HL-60 (cell line): ENCODE measurements around the gene CCDC24.

Experiments
- GABPA ChIP-seq: IDR thresholded peaks from 2 replicates; pipeline ENCODE4 v1.6.1; 2012; ENCODE audit warnings: low read depth
- POLR2AphosphoS5 ChIP-seq: IDR thresholded peaks from 2 replicates; pipeline ENCODE4 v1.6.1; 2012; ENCODE audit warnings: low read depth
- SPI1 ChIP-seq: IDR thresholded peaks from 2 replicates; pipeline ENCODE4 v1.6.1; 2012; ENCODE audit warnings: low read depth, mild to moderate bottlenecking, borderline replicate concordance
- TF ChIP-seq, protein P1 (sequence below): IDR thresholded peaks from one replicate; pipeline ENCODE4 v1.5.1; 2011; ENCODE audit warnings: low read length, control low read depth, inconsistent platforms; ENCODE audit not compliant: insufficient read depth
- TF ChIP-seq, protein P2 (sequence below): IDR thresholded peaks from 2 replicates; pipeline ENCODE4 v1.6.1; 2012; ENCODE audit warnings: low read depth; ENCODE audit not compliant: insufficient replicate concordance

DNA sequence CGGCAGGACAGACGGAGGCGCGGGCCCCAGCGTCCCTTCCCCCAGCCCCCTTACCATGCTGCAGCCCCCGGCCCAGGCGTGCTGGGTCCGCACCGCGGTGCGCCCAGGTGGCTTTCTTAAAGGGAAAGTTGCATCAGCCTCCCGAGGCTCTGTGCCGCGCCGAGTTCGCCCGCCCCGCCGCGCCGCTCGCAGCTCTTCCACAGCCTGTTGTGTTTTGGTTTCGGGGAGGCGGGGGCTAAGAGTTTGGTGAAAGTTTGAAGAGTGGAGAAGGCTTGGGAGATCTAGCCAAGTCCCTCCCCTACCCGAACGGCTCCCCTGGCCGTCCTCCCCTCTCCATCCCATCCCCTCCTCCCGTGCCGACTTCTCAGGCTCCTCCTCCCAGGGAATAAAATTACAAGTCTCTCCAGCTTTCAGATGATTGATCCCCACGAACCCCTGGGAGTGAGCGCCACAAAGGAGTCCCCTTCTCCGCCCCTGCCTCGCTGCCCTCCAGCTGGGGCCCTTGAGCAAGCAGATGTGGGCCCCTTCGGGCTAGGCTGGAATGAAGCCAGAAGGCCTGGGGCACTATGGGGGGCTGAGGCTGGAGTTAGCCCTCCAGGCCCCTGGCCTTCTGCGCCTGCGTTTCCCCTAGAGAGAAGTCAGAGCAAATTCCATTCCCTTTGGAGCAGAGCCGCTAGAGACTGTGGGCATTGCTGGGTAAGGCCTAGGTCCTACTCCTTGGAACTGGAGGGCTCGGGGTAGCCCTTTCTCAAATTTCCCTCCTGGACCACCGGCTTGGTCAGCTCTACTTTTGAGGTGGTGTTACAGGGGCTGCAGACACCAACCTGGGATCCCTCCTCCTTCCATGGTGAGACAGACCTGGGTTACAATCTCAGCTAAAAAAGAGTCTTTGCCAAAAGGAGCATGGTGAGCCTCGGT lies 40.1 kb downstream of the CCDC24 start, which contains the start of gene SLC6A9:
- TF ChIP-seq, protein P1, sequence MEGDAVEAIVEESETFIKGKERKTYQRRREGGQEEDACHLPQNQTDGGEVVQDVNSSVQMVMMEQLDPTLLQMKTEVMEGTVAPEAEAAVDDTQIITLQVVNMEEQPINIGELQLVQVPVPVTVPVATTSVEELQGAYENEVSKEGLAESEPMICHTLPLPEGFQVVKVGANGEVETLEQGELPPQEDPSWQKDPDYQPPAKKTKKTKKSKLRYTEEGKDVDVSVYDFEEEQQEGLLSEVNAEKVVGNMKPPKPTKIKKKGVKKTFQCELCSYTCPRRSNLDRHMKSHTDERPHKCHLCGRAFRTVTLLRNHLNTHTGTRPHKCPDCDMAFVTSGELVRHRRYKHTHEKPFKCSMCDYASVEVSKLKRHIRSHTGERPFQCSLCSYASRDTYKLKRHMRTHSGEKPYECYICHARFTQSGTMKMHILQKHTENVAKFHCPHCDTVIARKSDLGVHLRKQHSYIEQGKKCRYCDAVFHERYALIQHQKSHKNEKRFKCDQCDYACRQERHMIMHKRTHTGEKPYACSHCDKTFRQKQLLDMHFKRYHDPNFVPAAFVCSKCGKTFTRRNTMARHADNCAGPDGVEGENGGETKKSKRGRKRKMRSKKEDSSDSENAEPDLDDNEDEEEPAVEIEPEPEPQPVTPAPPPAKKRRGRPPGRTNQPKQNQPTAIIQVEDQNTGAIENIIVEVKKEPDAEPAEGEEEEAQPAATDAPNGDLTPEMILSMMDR, result no peak
- TF ChIP-seq POLR2AphosphoS5 (no peak), SPI1 (no peak), GABPA (no peak)
- TF ChIP-seq, protein P2, sequence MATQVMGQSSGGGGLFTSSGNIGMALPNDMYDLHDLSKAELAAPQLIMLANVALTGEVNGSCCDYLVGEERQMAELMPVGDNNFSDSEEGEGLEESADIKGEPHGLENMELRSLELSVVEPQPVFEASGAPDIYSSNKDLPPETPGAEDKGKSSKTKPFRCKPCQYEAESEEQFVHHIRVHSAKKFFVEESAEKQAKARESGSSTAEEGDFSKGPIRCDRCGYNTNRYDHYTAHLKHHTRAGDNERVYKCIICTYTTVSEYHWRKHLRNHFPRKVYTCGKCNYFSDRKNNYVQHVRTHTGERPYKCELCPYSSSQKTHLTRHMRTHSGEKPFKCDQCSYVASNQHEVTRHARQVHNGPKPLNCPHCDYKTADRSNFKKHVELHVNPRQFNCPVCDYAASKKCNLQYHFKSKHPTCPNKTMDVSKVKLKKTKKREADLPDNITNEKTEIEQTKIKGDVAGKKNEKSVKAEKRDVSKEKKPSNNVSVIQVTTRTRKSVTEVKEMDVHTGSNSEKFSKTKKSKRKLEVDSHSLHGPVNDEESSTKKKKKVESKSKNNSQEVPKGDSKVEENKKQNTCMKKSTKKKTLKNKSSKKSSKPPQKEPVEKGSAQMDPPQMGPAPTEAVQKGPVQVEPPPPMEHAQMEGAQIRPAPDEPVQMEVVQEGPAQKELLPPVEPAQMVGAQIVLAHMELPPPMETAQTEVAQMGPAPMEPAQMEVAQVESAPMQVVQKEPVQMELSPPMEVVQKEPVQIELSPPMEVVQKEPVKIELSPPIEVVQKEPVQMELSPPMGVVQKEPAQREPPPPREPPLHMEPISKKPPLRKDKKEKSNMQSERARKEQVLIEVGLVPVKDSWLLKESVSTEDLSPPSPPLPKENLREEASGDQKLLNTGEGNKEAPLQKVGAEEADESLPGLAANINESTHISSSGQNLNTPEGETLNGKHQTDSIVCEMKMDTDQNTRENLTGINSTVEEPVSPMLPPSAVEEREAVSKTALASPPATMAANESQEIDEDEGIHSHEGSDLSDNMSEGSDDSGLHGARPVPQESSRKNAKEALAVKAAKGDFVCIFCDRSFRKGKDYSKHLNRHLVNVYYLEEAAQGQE, result no peak
